ENCODE data around the gene HOXB3. TPM values are rescaled to one million over a fixed set of nuclear protein-coding genes. Genes with fewer than 3 reads are reported as not detected.

HOXB3 gene
- total RNA-seq, 1 experiment from 2014 or later: not detected

GRCh38 chr17:48582750-48583069 lies 7.3 kb downstream of the HOXB3 start:
- Histone ChIP-seq H3K4ac (ENCODE audit: low read depth, low read length) (no peak overlapping the region), H3K27me3 (ENCODE audit: insufficient read depth, low read length) (peaks cover 96% of the 10 kb centered on the region), H3K79me1 (ENCODE audit: insufficient read depth, low read depth, low read length, poor library complexity, severe bottlenecking) (no peaks in the 10 kb centered on the region), H3K27ac (ENCODE audit: insufficient read length, low read depth, low read length) (no peak overlapping the region), H2BK20ac (ENCODE audit: low read depth, low read length, poor library complexity, severe bottlenecking) (no peak overlapping the region), H3K9me3 (ENCODE audit: control insufficient read depth, low read depth, low read length) (no peaks in the 10 kb centered on the region), H3T11ph (ENCODE audit: low read length) (no peak overlapping the region), H3K4me2 (ENCODE audit: insufficient read depth, insufficient read length, low read length) (no peak overlapping the region), H3K23ac (ENCODE audit: insufficient read length, low read depth, low read length) (no peak overlapping the region), H4K5ac (ENCODE audit: insufficient read length, low read depth, low read length) (no peak overlapping the region), H2BK5ac (ENCODE audit: insufficient read length, low read length) (no peak overlapping the region), H2BK120ac (ENCODE audit: low read depth, low read length, poor library complexity, severe bottlenecking) (no peak overlapping the region), H3K18ac (ENCODE audit: insufficient read length, low read depth, low read length) (no peak overlapping the region), H3K4me1 (ENCODE audit: insufficient read depth, low read length) (no peaks in the 10 kb centered on the region), H3K23me2 (ENCODE audit: insufficient read length, low read depth, low read length, poor library complexity, severe bottlenecking) (peaks cover 3% of the 10 kb centered on the region), H3K14ac (ENCODE audit: insufficient read depth, low read length) (no peak overlapping the region), H3K56ac (ENCODE audit: insufficient read length, low read depth, low read length) (no peak overlapping the region), H3K79me2 (ENCODE audit: insufficient read depth, low read length) (no peaks in the 10 kb centered on the region), H4K8ac (replicated peaks; ENCODE audit: insufficient read length, low read depth, low read length) (no peak overlapping the region), H2AFZ (ENCODE audit: low read length) (no peak overlapping the region), H4K91ac (ENCODE audit: insufficient read length, low read depth, low read length) (no peak overlapping the region), H3K9ac (ENCODE audit: extremely low read depth, insufficient read length, low read length) (no peak overlapping the region), H2BK15ac (ENCODE audit: low read depth, low read length) (no peak overlapping the region), H2AK5ac (ENCODE audit: insufficient read length, low read length) (no peak overlapping the region), H4K20me1 (ENCODE audit: control insufficient read depth, insufficient read depth, insufficient read length) (no peaks in the 10 kb centered on the region), H2BK12ac (ENCODE audit: insufficient read length, low read depth, low read length) (no peak overlapping the region)
- peaks cover 10 to 26% of the 10 kb centered on the region in 2 experiments for H3K9me3 Mint-ChIP-seq
- no peaks in the 10 kb centered on the region; a peak in 2 of 7 replicates for H3K36me3 Mint-ChIP-seq (ENCODE audit: insufficient read depth in 1 of 3, low read depth in 3 of 3)
- DNase-seq: no peak
- H3K4me1 Mint-ChIP-seq: peaks cover 15 to 32% of the 10 kb centered on the region in 2 experiments
- H3K27me3 Mint-ChIP-seq (ENCODE audit: low read depth): peaks cover 98% of the 10 kb centered on the region
- H3K27ac Mint-ChIP-seq: no peak overlapping the region
- no CpG with 5 or more reads among the region's 7 CpGs for WGBS (ENCODE audit: extremely low coverage, insufficient read length, low lambda C conversion rate)
- no peak overlapping the region for H3K4me3 Mint-ChIP-seq
- no peak for TF ChIP-seq CTCF (conservative IDR thresholded peaks at IDR 0.05)
